NCI-H1694 treated with DMSO at 0.1 percent for 48 hours (cell line): ENCODE measurements around the gene LRRC17.
A peak's percentile ranks its signal among the peaks of the same experiment; 100 is the strongest.
"Not testable (repeated sequence)": the region's sequence is repeated elsewhere in the genome, so short reads cannot be mapped to it uniquely, and the experiment has no call there.

Source experiments
- DNase-seq: peaks from one replicate; lab custom pipeline; 2025; lab: John Stamatoyannopoulos, UW

LRRC17 gene

DNA sequence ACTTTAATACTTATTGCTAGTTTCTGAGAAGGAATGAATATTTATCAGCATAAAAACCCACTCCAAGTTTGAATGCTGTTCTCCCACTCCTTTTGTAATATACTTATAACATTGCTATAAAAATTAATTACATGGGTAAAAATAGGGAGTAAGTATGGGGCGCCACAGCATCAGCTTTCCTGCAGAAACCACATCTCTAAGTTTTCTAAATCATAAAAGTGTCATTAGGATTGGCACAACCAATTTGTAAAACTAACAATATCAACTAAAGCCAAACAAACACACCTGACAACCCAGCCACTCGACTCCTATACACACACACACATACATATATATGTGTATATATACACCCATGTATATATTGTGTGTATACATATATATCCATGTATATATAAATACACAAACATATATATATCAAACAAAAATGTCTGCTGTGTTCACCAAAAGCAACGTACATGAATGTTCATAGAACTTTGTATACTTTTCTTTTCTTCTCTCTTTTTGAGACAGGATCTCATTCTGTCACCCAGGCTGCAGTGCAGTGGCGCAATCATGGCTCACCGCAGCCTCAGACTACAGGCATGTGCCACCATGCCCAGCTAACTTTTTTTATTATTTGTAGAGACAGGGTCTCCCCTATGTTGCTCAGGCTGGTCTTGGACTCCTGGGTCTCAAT is 14.8 kb upstream of the LRRC17 start:
- DNase-seq, result no peak

DNA sequence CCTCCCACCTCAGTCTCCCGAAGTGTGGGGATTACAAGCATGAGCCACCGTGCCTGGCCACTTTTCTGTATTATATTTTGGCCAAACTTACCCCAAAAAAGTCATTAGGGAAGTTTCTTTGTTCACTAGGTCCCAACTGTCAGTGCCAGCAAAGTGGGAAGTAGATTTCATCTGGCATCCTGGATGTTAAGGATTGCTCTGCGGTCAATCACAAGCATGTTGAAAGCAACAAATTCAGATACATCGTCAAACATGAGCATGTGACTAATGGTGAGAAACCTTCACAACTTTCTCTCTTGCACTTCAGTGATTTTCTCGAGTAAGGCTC is 14.3 kb upstream of the LRRC17 start:
- no peak for DNase-seq

- DNase-seq, result not testable (repeated sequence)
These were observed 10.7 kb upstream of the LRRC17 start for GRCh38 chr7:102902052-102902451.

GRCh38 chr7:102903576-102903975 is 9.2 kb upstream of the LRRC17 start:
- not testable (repeated sequence) for DNase-seq

- no peak for DNase-seq
These were observed 4.1 kb upstream of the LRRC17 start for GRCh38 chr7:102908676-102909075.

DNA sequence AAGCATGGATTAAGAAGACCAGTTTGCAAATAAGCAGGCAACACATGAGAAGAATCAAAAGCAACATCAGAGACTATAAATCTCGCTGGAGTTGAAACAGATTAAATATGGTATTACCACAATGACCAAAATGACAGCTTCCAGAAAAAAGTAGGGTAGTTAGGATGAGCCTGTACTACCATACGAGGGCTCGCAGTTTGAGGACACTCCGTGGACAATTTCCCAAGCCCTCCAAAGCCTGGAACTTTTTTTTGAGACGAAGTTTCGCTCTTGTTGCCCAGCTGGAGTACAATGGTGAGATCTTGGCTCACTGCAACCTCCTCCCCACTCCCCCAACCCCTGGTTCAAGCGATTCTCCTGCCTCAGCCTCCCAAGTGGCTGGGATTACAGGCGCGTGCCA is 1.0 kb downstream of the LRRC17 start:
- DNase-seq, result no peak

DNA sequence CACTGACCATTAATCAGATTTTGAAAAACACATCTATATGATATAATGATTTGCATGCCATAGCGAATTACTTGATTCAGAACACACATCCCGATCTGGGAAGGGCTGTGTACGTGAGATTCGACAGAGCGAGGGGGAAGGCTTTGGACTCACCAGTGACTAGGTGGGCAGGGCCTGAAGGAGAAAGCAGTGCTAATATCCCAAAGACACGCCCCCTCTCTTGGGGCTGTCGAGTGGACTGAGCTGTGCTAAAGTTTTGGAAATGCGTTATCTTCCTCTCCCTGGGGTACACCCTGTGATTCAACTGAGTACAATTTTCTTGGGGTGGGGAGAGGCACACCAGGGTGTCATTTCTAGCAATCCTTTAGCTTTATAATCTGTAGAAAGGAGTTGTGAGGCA is 1.8 kb downstream of the LRRC17 start:
- DNase-seq, result no peak

- no peak for DNase-seq
These were observed 3.6 kb downstream of the LRRC17 start for GRCh38 chr7:102916426-102916825.

- DNase-seq, result no peak
These were observed 4.1 kb downstream of the LRRC17 start for GRCh38 chr7:102916881-102917280.

DNA sequence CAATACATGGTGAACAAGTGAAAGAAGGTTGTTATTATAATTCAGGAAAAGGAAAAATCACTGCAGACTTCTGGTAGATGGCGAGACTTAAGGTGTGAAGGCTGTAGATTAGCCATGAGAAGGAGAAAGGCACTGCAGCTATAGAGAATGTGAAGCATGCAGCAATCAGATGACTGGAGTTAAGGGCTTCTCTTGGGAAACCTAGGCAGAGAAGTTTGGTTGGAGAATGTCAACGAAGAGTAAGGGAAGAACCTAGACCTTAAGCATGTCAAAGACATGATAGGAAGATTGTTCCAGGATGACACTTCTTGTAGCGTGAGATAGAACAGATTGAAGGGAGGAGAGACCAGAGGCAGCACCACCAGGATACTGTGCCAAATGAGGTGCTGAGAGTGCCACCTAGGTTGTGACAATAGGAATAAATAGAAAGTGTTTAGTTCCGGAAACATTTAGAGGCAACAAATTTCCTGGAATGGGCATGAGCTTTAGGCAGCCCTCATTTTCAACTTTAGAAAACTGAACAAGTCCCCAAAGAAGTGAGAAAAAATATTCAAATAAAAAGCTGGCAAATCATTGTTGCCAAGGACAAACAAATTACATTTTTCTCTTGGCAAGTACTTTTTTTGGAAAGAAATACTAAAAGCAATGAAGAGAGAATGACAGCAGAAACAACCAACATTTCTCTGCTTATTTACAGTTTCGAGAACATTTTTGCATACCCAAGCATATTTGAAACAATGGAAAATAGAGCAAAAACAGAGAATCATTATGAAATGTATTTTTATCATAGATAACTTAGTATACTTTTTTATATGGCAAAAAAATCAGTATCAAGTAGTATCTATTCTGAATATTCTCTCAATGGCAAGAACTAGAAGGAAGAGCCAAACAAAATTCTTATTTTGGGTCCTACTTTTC is 4.9 kb downstream of the LRRC17 start:
- peak; percentile 8 for DNase-seq

- no peak for DNase-seq
These were observed 6.0 kb downstream of the LRRC17 start for GRCh38 chr7:102918845-102919244.

DNA sequence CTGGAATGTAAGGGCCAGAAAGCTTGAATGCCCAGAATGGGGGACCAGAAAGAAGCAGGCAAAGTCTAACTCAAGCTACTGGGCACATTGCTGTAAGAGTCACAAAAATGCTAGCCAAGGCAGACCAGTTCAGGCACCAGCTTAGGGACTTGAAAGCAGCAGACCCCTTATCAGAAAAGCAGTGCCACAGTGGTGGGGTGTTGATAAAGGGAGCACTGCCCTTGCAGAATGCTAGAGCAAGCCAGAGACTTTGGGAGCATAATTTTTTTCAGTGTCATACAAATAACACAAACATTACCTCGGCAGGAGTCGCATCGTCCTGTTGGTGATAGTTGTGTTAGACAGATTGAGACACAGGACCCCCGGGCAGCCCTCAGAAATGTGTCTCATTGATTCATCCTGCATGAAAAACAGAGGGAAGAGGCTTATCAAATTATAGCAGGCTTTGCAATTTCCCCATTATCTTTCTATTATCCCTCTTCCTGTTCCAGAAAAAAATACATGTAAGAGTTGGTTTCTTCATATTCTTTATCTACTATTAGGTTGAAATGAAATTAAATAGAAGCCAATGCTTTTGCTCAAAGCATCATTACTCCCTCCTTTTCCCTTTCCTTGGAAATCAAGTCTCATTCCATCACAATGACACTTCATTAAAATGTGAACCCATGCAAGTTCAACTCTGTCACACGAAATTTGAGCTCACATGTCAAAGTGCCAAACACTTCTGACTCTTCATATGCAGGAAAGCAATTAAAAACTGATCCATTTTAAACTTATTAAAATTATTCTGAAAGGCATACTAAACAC is 13.4 kb downstream of the LRRC17 start:
- DNase-seq, result no peak

- no peak for DNase-seq
These were observed 14.0 kb downstream of the LRRC17 start for GRCh38 chr7:102926783-102927140.

GRCh38 chr7:102927312-102927933 is 14.6 kb downstream of the LRRC17 start:
- no peak for DNase-seq

DNA sequence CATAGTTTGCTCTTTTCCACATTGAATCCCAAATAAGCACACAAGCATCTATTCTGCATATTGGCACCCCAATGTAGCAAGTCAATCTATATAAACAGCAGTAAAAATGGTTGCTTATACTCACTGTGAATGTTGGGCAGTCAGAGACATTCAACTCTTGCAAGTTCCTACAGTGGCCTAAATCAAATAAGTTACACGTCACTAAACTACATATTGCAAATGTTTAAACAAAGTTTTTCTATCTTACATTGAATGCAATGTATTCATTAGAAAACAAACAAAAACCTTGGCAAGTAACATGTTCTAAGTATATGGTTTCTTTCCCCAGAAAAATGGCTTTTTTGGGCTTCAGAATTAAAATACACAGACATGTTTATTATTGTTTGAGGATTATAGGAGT is 19.0 kb downstream of the LRRC17 start:
- DNase-seq, result no peak

DNA sequence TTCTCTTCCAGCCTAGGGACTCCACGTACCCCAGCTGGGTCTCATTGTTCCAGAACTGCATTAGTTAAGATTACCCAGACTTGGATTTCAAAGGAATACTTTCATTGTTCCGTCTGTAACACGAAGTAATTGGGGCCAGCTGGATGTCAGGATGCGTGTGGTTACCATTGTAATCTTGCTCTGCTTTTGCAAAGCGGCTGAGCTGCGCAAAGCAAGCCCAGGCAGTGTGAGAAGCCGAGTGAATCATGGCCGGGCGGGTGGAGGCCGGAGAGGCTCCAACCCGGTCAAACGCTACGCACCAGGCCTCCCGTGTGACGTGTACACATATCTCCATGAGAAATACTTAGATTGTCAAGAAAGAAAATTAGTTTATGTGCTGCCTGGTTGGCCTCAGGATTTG is 21.0 kb downstream of the LRRC17 start:
- no peak for DNase-seq

DNA sequence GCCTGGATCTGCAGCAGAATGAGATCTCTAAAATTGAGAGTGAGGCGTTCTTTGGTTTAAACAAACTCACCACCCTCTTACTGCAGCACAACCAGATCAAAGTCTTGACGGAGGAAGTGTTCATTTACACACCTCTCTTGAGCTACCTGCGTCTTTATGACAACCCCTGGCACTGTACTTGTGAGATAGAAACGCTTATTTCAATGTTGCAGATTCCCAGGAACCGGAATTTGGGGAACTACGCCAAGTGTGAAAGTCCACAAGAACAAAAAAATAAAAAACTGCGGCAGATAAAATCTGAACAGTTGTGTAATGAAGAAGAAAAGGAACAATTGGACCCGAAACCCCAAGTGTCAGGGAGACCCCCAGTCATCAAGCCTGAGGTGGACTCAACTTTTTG is 21.4 kb downstream of the LRRC17 start:
- DNase-seq, result no peak

DNA sequence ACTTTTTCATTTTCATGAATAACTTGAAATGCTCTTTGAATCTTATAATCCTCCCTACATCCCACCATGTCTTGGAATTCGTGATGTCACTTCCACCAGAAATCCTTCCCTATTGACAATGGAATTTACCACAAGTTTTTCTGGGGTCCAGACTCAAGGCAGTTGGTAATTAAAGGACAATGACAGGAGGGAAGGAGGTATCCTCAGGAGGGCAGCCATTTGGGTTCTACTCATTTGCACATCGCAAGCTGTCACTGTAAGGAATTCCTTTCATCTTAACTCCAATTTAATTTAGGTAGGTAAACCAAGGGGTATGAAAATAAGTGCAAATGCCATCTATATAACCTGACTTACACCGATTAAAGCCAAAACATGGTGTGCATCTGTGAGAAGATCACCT is 21.9 kb downstream of the LRRC17 start:
- no peak for DNase-seq

- no peak for DNase-seq
These were observed 22.8 kb downstream of the LRRC17 start for GRCh38 chr7:102935450-102936115.

- no peak for DNase-seq
These were observed 25.9 kb downstream of the LRRC17 start for GRCh38 chr7:102938679-102939078.

GRCh38 chr7:102942181-102942866 is 29.5 kb downstream of the LRRC17 start:
- no peak for DNase-seq
